Subcutaneous abdominal adipose tissue (tissue), 5 donors: Measurements from ENCODE around the gene B9D1.

Experiments used
- H3K27ac ChIP-seq: one replicate; pipeline ENCODE4 v1.7.0; 2013; ENCODE audit warnings: low read depth, mild to moderate bottlenecking, inconsistent platforms, low read length, moderate library complexity
- H3K27me3 ChIP-seq, 5 donors: one replicate each; pipeline ENCODE4 v1.7.0; 2013; ENCODE audit warnings: low read length in 5 of 5, inconsistent platforms in 1 of 5; ENCODE audit not compliant: control insufficient read depth in 5 of 5, insufficient read depth in 4 of 5
- H3K36me3 ChIP-seq, 5 donors: one replicate each; pipeline ENCODE4 v1.7.0; 2013; ENCODE audit warnings: low read length in 5 of 5; ENCODE audit not compliant: control insufficient read depth in 5 of 5, insufficient read depth in 5 of 5
- H3K4me1 ChIP-seq, 5 donors: one replicate each; pipeline ENCODE4 v1.7.0; 2013; ENCODE audit warnings: low read length in 5 of 5, mild to moderate bottlenecking in 3 of 5, moderate library complexity in 1 of 5; ENCODE audit not compliant: control insufficient read depth in 5 of 5, insufficient read depth in 5 of 5
- H3K4me3 ChIP-seq, 5 donors: one replicate each; pipeline ENCODE4 v1.7.0; 2013; ENCODE audit warnings: low read length in 5 of 5, low read depth in 1 of 5
- H3K9ac ChIP-seq, 5 donors: one replicate each; pipeline ENCODE4 v1.7.0; 2013; ENCODE audit warnings: low read length in 5 of 5, mild to moderate bottlenecking in 4 of 5, moderate library complexity in 3 of 5
- H3K9me3 ChIP-seq, 5 donors: one replicate each; pipeline ENCODE4 v1.7.0; 2013; ENCODE audit warnings: low read length in 5 of 5; ENCODE audit not compliant: control insufficient read depth in 5 of 5
- donor health status: healthy.
- donor health status: healthy.
- donor health status: healthy.
- donor health status: healthy.
- donor health status: healthy.

B9D1 gene

DNA sequence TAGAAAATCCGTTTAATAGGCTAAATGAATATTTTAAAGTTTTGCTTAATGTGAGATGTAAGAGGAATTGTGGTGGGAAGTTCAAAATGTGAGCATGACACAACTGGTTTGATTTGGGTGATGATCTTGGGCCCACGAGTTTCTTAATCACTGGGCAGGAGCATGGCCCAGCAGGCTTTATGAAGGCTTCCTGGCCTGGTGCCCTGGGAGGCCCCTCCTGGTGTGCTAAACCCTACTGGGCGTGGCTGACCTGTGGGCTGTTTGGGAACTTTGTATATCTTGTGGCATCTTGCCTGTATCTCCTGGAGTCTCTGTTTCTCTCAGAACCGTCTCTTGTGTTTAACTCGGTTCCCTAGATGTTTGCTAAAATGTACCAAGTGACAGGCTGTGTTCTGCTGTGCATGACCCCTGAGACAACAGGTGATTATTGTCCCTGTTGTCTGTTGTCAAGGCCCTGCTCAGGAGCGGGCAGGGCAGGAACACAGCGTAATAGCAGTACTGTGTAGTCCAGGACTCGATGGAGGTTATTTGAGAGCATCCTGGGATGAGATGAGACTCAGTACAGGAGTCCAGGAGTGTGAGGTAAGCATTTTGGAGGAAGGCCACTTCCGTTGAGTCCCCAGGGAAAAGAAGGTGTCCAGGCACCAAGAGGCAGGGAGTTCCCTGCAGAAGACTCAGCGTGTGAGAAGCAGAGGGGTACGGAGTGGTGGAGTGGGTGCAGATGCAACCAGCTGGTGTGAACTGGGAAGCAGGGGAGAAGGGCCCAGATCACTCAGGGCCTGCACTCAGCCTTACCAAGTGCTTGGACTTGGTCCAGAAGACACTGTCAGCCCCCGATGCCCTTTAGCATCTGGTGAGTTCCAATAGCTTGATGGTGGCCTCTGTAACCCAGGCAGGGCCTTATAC, 48.5 kb downstream of the B9D1 start:
- no peaks in the 10 kb centered on the region for H3K27me3 ChIP-seq
- H3K27ac ChIP-seq = no peak overlapping the region
- H3K4me3 ChIP-seq = no peak overlapping the region
- H3K4me1 ChIP-seq = peaks cover 1 to 46% (median 9%) of the 10 kb centered on the region in 5 donors
- H3K9me3 ChIP-seq = no peaks in the 10 kb centered on the region
- H3K36me3 ChIP-seq = peaks cover 0 to 47% (median 27%) of the 10 kb centered on the region in 5 donors
- H3K9ac ChIP-seq = no peak overlapping the region

DNA sequence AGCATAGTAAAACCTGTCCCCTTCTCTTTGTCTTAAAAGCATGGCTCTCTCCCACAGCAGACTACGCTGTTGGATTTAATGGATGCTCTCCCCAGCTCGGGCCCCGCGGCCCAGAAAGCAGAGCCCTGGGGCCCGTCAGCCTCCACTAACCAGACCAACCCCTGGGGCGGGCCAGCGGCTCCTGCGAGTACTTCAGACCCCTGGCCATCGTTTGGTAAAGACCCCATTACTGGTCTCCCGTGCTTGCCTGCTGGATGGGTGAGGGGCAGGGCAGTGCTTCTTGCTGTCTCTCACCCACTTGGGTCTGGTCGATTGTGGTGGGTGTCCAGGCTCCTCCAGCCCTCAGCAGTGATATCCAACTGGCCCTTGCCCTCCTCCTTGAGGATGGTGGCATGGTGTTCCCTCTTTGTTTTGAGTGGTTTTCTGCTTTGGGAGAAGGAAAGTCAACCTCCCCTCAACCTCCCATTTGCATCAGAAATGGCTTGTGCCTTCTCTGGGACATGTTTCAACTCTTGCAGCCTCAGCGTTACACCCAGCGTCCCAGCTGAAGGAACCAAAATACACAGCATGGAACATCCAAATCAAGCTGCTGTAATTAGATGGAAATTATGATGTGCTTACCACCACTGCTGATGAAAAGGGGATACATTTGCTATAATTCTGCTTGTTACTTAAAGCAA, 49.3 kb downstream of the B9D1 start:
- H3K27ac ChIP-seq = no peak overlapping the region
- H3K9ac ChIP-seq = no peak overlapping the region
- peaks cover 0 to 47% (median 27%) of the 10 kb centered on the region in 5 donors for H3K36me3 ChIP-seq
- H3K4me1 ChIP-seq = peaks cover 1 to 46% (median 9%) of the 10 kb centered on the region in 5 donors
- H3K27me3 ChIP-seq = no peaks in the 10 kb centered on the region
- no peaks in the 10 kb centered on the region for H3K9me3 ChIP-seq
- no peak overlapping the region for H3K4me3 ChIP-seq

DNA sequence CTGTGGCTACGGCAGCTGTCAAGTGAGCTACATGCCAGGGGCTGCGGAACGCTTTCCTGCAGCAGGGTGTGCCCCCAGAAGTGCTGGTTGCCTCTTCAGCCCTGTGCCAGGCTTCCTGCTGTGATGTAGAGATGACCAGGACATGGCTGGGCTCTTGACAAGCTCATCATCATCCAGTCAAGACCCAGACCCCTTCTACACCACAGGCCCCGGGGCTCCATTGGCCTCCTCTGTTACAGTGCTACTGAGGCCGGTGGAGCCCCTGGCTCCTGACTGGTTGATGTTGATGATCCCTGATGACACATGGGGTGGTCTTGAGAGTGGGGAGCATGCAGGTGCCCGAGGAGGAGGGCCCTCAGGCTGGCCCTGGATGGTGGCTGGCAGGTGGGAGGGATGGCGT, 50.1 kb downstream of the B9D1 start:
- no peak overlapping the region for H3K4me3 ChIP-seq
- peaks cover 0 to 42% (median 25%) of the 10 kb centered on the region in 5 donors for H3K36me3 ChIP-seq
- peaks cover 1 to 40% (median 5%) of the 10 kb centered on the region in 5 donors for H3K4me1 ChIP-seq
- no peak overlapping the region for H3K9ac ChIP-seq
- no peaks in the 10 kb centered on the region for H3K27me3 ChIP-seq
- H3K9me3 ChIP-seq = no peaks in the 10 kb centered on the region
- no peak overlapping the region for H3K27ac ChIP-seq

DNA sequence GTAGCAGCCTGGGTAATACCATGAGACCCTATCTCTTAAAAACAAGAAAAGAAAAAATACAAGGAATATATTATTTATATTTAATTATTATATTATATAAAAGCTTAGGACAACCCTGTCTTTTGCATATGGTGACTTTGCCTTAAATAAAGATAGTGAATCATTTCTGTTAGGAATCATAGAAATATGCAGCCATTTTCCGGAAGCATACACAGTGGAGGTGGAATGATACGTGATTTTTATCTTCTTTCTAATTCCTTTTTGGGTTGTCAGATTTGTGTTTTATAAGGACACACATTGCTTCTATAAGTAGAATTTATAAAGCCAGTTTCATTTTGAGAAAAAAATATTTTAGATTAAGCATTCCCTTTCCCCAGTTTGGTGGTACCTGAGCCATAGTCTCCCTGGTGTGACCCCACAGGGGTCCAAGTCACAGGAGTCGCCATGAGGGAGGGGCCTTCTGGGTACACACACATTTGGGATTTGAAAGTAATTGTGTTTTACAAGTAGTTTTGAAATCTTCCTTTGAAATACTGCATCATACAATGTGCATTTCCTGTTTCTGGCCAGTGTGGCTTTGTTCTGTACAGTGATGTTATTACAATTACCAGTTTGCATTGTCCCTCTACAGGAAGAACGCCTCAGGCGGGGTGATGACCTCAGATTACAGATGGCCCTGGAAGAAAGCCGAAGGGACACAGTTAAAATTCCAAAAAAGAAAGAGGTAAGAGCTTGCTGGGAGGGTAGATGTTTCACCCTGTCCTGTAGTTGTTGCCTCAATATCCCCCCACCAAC, 50.9 kb downstream of the B9D1 start:
- H3K4me1 ChIP-seq = peaks cover 0 to 34% (median 1%) of the 10 kb centered on the region in 5 donors
- H3K36me3 ChIP-seq = peaks cover 0 to 42% (median 25%) of the 10 kb centered on the region in 5 donors
- H3K9me3 ChIP-seq = no peaks in the 10 kb centered on the region
- no peak overlapping the region for H3K4me3 ChIP-seq
- peak overlapping the region; percentile 55 for H3K27ac ChIP-seq
- H3K27me3 ChIP-seq = no peaks in the 10 kb centered on the region
- H3K9ac ChIP-seq = no peak overlapping the region

DNA sequence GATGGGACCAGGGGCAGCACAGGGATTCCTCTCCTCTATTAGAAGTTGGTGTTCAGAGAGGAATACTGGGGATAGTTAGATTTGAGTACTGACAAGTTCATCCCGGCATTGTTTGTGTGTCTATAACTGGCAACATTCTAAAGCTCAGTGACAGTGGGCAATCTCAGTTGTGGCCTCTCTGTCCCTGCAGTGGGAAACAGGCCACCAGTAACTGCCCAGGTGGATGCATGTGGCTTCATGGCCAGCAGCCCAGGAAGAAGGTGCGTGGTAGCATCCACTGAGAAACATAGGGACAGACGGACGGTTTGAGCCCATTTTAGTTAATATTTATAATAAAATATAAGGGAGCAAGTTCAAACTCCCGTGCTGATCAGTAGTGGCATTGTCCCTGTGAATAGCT, 51.5 kb downstream of the B9D1 start:
- Histone ChIP-seq H3K9ac (peak overlapping the region in 1 of 5 donors; percentile 28), H3K4me1 (peaks cover 0 to 39% (median 3%) of the 10 kb centered on the region in 5 donors), H3K27me3 (no peaks in the 10 kb centered on the region), H3K27ac (no peak overlapping the region), H3K36me3 (peaks cover 0 to 37% (median 25%) of the 10 kb centered on the region in 5 donors), H3K4me3 (no peak overlapping the region), H3K9me3 (no peaks in the 10 kb centered on the region)

DNA sequence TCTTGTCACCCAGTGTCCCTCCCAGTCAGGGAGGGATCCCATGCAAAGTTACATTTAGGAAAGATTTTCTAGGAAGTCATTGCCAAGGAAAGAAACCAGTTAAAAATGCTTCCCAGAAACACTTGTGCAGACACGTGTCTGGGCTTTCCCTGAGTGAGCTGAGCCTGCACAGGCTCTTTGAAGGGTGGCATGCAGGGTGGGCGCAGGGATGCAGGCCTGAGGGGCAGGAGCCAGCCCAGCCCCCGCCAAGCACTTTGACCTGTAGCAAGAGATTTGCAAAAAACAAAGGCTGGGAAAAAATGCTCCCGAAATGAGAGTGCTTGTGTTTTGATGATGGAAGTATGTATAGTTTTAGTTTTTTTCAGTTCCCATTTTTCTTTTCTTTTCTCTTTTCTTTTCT, 52.4 kb downstream of the B9D1 start:
- H3K4me1 ChIP-seq = peaks cover 3 to 48% (median 12%) of the 10 kb centered on the region in 5 donors
- no peaks in the 10 kb centered on the region for H3K27me3 ChIP-seq

DNA sequence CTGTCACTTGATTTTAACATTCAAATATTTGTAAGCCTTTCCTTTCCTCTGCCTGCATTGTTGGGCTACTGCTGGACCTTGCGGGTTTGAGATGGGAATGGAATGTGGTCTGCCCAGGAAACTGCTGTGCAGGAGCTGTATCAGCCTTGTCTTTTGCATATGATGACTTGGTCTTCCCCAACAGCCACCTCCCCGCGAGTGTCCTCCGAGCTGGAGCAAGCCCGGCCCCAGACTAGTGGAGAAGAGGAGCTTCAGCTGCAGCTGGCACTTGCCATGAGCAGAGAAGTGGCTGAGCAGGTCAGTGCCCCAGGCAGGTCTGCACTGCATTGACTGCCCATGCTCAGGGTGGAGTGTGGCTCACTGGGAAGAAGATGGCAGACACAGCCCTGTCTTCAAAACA, 52.8 kb downstream of the B9D1 start:
- H3K27ac ChIP-seq = no peak overlapping the region

More for the DNA sequence above, 52.4 kb downstream of the B9D1 start:
- no peak overlapping the region for H3K9ac ChIP-seq
- H3K27ac ChIP-seq = no peak overlapping the region
- no peak overlapping the region for H3K4me3 ChIP-seq
- peaks cover 0 to 34% (median 25%) of the 10 kb centered on the region in 5 donors for H3K36me3 ChIP-seq
- no peaks in the 10 kb centered on the region for H3K9me3 ChIP-seq

DNA sequence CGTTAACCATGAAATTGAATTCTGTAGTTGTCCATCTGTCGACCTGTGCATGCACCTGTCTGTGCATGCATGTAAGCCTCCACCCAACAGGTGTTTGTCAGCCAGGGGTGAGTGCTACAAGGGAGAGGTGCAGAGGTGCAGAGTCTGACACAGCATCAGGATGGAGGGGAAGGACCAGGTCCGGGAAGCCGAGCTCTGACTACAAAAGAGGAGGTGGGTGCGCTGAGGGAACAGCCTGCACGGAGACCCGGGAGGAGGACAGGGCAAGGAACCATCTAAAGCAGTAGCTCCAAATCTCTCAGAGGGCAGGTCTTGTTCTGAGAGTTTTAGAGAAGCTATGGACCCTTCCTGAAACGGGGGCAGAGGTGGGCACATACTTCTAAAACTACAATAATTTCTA, 54.1 kb downstream of the B9D1 start:
- Histone ChIP-seq H3K9ac (no peak overlapping the region), H3K27me3 (no peaks in the 10 kb centered on the region), H3K27ac (no peak overlapping the region), H3K36me3 (peaks cover 0 to 28% (median 22%) of the 10 kb centered on the region in 5 donors), H3K9me3 (no peaks in the 10 kb centered on the region), H3K4me1 (peaks cover 8 to 53% (median 26%) of the 10 kb centered on the region in 5 donors), H3K4me3 (no peak overlapping the region)

More for the DNA sequence above, 52.8 kb downstream of the B9D1 start:
- Histone ChIP-seq H3K4me3 (no peak overlapping the region), H3K27me3 (no peaks in the 10 kb centered on the region), H3K4me1 (peaks cover 5 to 52% (median 16%) of the 10 kb centered on the region in 5 donors), H3K9ac (no peak overlapping the region), H3K36me3 (peaks cover 0 to 34% (median 25%) of the 10 kb centered on the region in 5 donors), H3K9me3 (no peaks in the 10 kb centered on the region)

DNA sequence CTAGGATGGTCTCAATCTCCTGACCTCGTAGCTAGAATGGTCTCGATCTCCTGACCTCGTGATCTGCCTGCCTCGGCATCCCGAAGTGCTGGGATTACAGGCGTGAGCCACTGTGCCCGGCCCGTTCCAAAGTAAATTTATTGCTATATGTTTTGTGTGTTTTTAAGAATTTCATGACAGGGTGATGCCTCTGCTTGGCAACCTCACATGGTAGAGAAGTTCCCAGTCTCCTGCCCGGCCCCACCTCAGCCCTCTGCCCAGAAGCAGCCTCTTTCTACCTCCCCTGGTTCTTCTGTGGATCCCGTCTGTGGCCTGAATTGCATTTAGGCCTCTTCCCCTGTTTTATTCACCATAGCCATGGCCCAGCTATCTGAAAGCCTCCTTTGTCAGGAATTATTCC, 55.0 kb downstream of the B9D1 start:
- H3K27ac ChIP-seq = no peak overlapping the region
- no peak overlapping the region for H3K9ac ChIP-seq
- H3K4me1 ChIP-seq = peaks cover 11 to 54% (median 35%) of the 10 kb centered on the region in 5 donors
- H3K36me3 ChIP-seq = peaks cover 0 to 19% (median 16%) of the 10 kb centered on the region in 5 donors
- H3K4me3 ChIP-seq = no peak overlapping the region
- H3K9me3 ChIP-seq = no peaks in the 10 kb centered on the region
- H3K27me3 ChIP-seq = no peaks in the 10 kb centered on the region
